SK-N-MC (cell line): ENCODE measurements around the gene PRPF8.
"Not testable (repeated sequence)": the region's sequence is repeated elsewhere in the genome, so short reads cannot be mapped to it uniquely, and the experiment has no call there.

Source experiments
- EZH2 ChIP-seq: fragments of 200-600 bp; sonication (generic); IDR thresholded peaks from one replicate; pipeline ENCODE4 v1.6.1; 2017; ENCODE audit warnings: antibody characterized with exemption
- POLR2AphosphoS5 ChIP-seq: IDR thresholded peaks from 2 replicates; pipeline ENCODE4 v1.6.1; 2012; ENCODE audit warnings: mild to moderate bottlenecking, low read depth, low read length, borderline replicate concordance

- TF ChIP-seq EZH2, POLR2AphosphoS5: not testable (repeated sequence)
Observed at GRCh38 chr17:1708791-1709346, 24.2 kb upstream of the PRPF8 start.
